Suppressor macrophage treated with lipopolysaccharide for 1 hour (primary cell): ENCODE measurements around the gene NOX4.
"Not testable (repeated sequence)": the region's sequence is repeated elsewhere in the genome, so short reads cannot be mapped to it uniquely, and the experiment has no call there.

ENCODE experiments used
- DNase-seq, 3 donors: peaks; one replicate each; pipeline ENCODE4 v3.0.0-alpha.2; 2020 to 2022

NOX4 gene

DNA sequence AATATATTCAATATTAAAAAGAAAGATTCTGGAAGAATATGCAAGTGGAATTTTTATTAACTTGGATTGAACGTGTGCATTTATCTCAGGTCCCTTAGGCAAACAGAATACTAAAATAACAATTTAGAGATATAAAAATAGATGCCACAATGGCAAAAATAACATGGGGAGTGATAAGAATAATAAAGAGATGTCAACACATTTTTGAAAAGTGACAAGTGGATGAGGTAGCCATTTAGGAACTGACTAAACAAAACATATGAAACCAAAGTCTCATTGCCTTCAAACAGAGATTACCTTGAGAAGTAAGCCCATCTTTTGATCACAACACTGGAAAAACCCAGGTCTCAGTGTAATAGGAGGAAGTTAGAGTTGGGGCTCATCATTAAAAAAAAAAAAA lies 112.2 kb downstream of the NOX4 start:
- not testable (repeated sequence) for DNase-seq

GRCh38 chr11:89369356-89369755 lies 121.8 kb downstream of the NOX4 start:
- not testable (repeated sequence) for DNase-seq

DNA sequence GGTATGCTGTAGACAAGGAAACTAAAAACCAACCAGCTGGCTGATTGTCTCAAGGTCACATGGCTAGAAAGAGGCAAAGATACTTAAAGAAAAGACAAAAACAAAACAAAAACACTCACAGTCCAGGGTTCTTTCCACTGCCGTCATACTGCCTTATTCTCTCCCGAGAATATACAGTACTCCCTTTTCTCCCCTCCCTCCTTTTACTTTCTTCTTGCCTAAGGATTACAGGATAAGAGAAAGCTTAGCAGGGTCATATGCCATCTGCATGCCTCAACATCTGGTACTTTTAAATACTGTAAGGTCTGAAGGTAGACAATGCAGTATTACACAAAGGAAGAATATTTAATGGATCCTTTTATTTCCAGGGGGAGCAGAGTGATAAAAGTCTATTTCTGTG lies 126.3 kb downstream of the NOX4 start:
- not testable (repeated sequence) for DNase-seq

DNA sequence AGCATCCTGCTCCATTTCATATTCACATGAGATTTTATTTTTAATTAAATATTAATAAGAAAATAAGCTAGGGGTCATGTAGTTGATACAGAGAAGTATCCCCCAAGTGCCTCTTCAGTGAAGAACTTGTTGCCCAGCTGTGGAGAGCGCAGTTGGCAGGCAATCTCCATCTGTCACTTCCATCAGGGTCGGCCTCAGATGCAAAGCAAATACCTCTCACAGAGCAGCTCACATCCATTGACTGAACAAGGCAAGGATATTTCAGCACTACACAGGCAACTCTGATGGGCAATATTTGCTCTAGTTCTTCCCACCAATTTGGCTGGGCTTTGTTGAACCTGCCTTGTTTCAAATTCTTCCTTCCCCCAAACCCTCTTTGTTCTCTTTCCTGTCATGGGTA lies 129.4 kb downstream of the NOX4 start:
- DNase-seq = no peak

DNA sequence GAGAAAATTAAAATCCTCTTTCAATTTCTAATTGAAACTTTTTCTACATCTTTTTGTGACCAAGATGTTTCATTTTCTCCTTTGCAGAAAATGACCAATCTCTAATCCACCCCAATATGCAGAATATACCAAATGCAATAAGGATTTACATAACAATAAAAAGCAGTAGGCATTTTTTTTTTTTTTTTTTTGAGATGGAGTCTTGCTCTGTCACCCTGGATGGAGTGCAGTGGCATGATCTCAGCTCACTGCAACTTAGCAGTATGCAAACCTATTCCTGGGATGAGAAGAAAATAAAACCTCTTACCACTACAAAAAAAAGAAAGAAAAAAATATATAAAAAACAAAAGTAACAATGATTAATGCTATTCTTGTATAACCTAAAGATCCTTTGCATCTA lies 132.0 kb downstream of the NOX4 start:
- DNase-seq = not testable (repeated sequence)

DNA sequence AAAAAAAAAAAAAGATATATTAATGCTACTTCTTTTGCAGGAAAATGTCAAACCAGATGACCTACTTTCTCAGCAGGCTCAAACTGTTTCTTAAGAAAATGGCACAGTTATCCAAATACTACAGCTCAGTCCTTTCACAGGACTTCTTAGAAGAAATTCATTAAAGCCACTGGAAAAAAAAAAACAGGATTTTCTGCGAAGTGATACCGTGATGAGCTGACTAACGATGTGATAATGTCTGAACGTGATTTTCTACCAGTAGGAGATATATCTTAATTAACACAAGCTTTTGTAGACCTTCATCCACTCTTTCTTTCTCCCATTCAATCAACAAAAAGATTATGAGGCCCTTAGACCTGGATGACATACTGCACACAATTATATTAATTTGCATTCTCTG lies 132.4 kb downstream of the NOX4 start:
- DNase-seq = no peak

DNA sequence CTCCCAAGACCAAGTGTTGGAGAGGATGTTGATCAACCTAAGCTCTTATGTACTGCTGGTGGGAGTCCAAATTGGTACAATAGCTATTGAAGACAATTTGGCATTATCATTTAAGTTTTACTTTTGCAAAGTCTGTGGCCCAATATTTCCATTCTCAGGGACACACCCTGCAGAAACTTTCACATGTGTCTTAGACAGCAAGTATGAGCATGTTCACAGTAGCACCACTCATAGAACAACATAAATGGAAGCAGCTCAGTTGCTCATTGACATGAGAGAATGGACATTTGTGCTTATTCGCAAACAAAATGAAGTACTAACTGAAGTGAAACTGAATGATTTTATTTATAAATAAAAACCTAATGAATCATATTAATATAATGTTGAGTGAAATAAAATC lies 135.5 kb downstream of the NOX4 start:
- DNase-seq = no peak

DNA sequence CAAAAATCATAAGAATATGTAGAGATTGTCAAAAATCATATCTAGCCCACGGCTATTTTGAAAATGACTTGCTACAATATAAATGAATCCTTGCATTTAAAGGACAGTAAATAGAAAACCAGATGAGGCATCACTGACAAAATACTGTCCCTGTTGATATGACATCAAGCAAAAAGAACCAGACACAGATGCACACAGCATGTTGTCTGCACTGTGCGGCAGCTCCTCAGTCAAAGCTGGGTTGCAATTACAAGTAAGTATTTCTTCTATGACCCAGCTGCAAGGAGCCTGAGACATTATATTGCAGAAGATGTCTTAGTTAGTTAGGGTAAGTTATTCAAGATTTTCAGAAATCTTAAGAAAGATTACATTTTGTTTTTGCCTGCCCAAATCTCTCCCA lies 136.7 kb downstream of the NOX4 start:
- not testable (repeated sequence) for DNase-seq

GRCh38 chr11:89347071-89347470 lies 144.1 kb downstream of the NOX4 start:
- no peak for DNase-seq

DNA sequence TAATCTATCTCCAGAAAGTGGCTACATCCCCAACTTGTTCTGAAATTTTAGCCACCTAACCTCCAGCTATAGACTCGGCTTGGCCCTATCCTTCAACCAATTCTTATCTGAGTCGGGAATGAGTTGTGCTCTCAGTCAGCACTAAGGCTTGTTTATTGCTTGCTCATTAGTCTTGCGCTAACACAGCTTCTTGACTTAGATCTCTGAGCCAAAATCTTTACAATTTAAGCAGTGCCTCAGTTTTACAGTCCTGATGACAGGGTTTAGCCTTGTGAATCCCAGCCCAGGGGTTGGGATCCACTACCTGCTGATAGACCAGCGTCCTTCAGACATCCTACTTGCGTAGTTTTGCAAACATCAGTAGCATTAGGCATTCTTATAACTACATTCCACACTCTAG lies 144.6 kb downstream of the NOX4 start:
- no peak for DNase-seq

DNA sequence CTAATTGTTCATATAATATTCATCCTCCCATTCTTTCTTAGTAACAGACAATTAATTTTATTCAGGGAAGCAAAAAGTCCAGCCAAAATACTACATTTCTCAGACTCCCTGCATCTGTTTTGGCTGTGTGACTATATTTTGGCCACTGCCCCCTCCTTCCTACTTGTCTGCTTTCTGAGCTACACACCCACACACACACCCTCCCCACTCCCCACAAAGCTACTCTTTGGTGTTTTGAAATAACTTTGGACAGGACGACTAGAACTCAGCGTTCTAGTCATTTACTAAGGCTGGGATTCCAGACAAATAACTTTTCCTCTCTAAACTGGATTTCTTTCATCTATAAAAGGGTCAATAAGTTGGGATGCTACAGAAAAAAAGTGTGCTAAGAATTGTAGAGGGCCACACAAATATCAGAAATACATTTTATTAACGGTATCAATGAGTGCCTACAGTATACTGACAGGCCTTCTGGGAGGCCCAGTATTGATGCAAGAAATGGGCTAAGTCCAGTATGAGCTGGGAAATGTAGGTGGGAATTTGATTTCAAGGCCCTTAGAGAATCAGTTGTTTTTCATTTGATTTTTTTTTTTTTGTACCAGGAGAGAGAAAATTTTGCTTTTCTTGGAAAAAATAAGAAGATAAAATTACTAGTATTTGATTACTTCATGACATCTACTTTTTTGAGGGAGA lies 148.1 kb downstream of the NOX4 start:
- DNase-seq = not testable (repeated sequence)

DNA sequence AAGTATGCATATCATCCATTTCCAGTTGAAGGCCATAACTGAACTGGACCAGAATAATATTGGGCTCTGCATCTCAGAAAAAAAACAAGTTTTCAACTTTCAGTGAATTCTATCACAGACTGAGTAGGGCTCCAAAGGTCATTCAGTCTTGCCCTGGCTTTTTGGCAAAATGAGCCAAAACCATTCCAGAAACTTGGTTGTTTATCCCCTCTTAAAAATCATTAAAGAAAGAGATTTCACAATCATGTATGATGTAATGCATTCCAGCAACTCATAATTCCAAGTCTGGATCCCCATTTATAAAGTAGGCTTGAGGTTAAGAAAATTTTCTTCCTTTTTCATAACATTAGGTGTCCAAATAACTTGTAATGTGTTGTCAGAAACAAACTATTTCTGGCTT lies 150.7 kb downstream of the NOX4 start:
- DNase-seq = not testable (repeated sequence)

DNA sequence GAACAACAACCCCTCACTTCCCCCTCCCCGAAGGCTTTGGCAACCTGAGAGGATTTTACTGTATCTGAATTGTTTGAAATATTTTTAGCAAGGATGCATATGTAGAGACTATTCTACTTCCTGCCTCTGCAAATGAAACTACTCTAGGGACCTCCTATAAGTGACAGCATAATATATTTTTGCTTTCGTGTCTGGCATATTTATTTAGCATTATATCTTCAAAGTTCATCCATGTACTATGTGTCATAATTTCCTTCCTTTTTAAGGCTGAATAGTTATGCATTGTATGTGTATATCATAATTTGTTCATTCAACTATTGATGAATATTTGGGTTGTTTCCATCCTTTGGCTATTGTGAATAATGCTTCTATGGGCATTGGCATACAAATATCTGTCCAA lies 153.1 kb downstream of the NOX4 start:
- DNase-seq = not testable (repeated sequence)

DNA sequence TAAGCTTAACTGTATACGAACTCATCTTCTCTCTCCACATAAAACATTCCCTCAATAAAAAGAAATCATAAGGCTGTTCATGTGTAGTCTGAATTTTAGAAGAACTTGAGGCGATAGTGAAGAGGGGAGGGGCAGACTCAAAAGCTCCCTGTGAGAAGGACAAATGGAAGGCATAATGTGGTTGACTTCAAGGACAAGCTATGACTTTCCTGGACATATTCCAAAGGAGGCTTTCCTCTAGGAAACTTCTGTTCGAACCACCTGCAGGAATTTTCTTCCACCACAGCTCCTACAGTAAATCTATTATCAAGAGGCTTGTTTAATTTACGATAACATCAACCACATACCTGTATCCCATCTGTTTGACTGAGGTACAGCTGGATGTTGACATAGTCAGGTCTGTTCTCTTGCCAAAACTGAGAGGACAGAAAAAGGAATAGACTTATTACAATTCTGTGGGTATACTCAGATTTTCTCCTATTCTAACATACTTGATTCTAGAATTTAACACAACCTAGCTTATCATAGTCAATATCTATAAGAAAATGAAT lies 154.0 kb downstream of the NOX4 start:
- not testable (repeated sequence) for DNase-seq

DNA sequence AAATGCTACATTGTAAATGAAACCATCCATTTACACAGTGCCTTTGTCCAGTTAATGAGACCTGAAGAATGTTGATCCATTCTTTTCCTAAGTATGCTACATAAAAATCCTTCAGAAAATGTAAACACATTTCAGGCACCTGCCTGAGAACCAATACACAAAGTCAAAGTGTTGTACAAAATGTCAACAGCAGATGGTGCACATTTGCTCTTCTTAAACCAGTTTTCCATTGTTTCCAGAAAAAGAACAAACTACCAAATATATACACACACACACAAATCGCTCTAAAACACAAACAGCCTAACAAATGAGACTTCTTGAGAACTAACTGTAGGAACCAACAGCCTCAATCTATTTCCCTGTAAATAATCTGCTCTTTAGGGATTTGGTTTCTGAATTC lies 157.5 kb downstream of the NOX4 start:
- peak in 1 of 3 donors; percentile 20 for DNase-seq

DNA sequence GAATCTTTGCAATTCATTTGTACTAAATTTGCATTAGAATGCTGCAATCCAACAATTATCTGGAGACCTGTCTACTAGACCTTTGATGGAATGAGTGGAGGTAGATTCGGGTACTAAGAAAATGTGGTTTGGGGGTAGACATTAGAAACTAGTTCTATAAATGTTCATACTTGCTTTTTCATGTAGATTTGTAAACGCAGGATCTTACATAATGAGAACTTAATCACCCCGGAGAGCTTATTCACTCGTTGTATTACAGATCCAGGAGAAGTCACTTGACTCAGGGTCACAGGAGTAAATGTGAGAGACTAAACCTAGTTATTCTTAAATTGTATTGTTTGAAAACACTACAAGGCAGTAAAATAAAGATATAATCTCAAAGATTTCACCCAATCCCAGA lies 159.2 kb downstream of the NOX4 start:
- DNase-seq = not testable (repeated sequence)

DNA sequence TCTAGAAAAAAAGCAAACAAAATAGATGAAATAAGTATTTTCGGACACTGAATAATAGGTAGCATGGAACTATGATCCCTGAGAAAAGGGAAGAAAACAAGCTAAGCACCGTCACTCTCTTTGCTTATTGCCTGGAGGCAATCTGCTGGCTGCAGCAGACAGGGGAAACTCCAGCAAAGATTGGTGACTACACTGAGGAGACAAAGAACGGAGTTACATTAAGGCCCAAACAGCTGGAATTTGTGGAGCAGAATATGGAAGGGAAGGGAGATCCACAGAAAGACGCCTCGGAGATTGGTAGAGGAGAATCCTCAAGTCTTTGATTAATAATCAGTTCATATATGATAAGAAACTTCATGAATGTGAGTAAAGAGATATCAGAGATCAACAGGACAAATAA lies 163.3 kb downstream of the NOX4 start:
- DNase-seq = no peak

- DNase-seq = no peak
Measured at GRCh38 chr11:89321401-89321800, 169.8 kb downstream of the NOX4 start.

- DNase-seq = not testable (repeated sequence)
Measured at GRCh38 chr11:89310607-89311006, 180.6 kb downstream of the NOX4 start.

DNA sequence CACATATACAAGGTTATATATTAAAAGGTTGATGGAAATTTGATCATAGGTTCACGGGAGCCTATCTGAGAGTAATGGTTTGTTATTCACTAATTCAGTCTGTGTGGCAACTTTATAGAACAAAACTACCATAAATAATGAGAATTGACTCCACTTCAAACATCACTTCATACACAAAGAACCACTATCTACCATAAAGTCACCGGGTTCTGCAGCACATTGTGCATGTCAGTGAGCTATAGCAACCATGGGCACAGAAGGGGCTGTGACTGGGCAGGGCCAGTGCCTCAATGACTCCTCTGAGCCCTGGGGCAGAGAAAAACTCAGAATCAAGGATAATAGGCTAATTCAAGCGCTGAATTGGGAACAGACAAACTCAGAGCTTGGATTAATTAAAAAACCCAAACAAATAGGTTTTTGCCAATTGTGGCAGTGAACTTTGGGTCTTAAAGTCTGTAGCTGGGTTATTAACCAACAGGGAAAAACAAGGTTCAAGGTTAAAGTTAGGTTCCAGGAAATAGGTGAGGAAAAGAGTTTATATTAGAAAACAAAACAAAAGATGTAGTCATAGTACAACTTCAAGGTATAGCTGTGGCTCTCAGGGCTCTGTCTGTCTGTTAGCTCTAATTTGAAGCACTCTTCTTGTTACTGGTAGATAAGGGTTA lies 181.7 kb downstream of the NOX4 start:
- not testable (repeated sequence) for DNase-seq

- DNase-seq = not testable (repeated sequence)
Measured at GRCh38 chr11:89308272-89308671, 182.9 kb downstream of the NOX4 start.

DNA sequence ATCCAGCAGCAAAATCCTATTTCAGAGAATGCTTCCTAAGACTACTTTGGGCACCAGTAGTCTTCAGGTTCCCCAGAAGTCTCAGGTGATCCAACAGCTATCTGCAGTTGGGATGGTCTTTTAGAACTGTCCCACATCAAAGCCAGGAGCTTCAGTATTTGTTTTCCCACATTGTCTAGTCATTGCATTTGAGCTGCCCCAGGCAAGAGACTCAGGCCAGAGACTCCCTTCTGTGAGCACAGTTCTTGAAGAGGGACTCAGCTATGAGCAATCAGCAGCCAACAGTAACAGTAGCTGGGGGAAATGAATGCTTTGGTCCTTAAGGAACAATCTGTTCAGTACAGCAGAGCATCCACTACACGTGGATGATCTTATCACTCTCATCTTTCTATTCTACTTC lies 188.1 kb downstream of the NOX4 start:
- DNase-seq = not testable (repeated sequence)

DNA sequence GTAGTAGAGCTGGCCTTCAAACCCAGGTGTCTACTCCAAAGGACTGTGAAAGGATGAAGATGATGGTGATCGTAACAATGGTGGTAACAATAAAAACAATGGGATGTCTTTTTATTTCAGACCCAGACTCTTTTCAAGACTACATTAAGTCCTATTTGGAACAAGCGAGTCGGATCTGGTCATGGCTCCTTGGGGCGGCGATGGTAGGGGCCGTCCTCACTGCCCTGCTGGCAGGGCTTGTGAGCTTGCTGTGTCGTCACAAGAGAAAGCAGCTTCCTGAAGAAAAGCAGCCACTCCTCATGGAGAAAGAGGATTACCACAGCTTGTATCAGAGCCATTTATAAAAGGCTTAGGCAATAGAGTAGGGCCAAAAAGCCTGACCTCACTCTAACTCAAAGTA lies 196.2 kb downstream of the NOX4 start:
- DNase-seq = not testable (repeated sequence)

DNA sequence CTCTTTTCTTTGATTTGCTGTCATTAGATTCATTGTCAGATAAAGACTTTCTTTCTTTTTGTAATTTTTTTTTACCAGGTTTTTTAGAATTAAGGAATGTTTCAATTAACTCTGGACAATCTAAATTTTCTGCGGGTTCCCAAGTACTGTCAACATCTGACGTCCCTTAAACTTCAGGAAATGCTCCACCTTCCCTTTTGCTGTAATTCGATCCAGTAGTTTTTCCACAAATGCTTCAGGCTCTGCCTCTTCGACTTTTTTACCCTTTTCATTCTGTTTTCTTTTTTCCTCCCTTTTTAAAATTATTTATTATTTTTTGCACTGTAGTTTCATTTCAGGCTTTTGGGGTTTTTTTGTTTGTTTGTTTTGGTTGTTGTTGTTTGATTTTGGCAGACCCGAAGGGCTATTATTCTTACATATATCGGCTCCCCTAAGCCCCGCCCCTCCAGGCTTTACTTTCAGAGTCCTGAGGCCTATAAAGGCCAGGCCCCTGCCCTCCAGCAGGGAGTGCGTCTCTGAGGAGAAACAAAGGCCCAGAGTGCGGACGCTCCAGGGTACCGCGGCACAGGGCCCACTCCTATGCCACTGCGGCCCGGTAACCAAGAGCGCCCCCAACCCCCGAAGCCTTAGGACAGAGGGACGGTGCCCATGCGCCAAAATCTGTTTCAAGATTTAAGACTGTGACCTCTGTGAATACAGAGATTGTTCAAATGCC lies 197.1 kb downstream of the NOX4 start:
- DNase-seq = no peak
